Mesenchymal stem cell (in vitro differentiated cells and primary cell): Measurements from ENCODE around the gene SH3PXD2A.

Experiments used
- DNase-seq: peaks from one replicate; pipeline ENCODE4 v3.0.0-alpha.2; 2013
- H2AFZ ChIP-seq: one replicate; pipeline ENCODE4 v1.6.1; 2013; ENCODE audit warnings: low read depth, mild to moderate bottlenecking, control low read depth, inconsistent platforms, low read length, moderate library complexity
- H2AK5ac ChIP-seq: 2 replicates; pipeline ENCODE4 v1.6.1; 2013; ENCODE audit warnings: low read length, moderate library complexity, mild to moderate bottlenecking, inconsistent platforms; ENCODE audit not compliant: severe bottlenecking
- H2BK120ac ChIP-seq: one replicate; pipeline ENCODE4 v1.6.1; 2013; ENCODE audit warnings: low read depth, mild to moderate bottlenecking, inconsistent platforms, low read length, moderate library complexity
- H2BK12ac ChIP-seq, 2 experiments: one replicate each; pipeline ENCODE4 v1.6.1; 2013; ENCODE audit warnings: inconsistent platforms in 2 of 2, low read length in 2 of 2, mild to moderate bottlenecking in 2 of 2, moderate library complexity in 2 of 2, control low read depth in 1 of 2
- H2BK15ac ChIP-seq: one replicate; pipeline ENCODE4 v1.6.1; 2013; ENCODE audit warnings: mild to moderate bottlenecking, low read depth, inconsistent platforms; ENCODE audit not compliant: poor library complexity, severe bottlenecking
- H2BK5ac ChIP-seq: 2 replicates; pipeline ENCODE4 v1.6.1; 2013; ENCODE audit warnings: low read depth, mild to moderate bottlenecking, low read length, control low read depth, inconsistent platforms; ENCODE audit not compliant: poor library complexity, severe bottlenecking
- H3K14ac ChIP-seq, 2 experiments: one replicate each; pipeline ENCODE4 v1.6.1; 2013; ENCODE audit warnings: inconsistent platforms in 2 of 2, low read length in 2 of 2, control low read depth in 1 of 2, mild to moderate bottlenecking in 1 of 2, moderate library complexity in 1 of 2
- H3K18ac ChIP-seq, 2 experiments: one replicate each; pipeline ENCODE4 v1.6.1; 2013; ENCODE audit warnings: inconsistent platforms in 2 of 2, low read length in 2 of 2, control low read depth in 1 of 2, low read depth in 1 of 2, mild to moderate bottlenecking in 1 of 2
- H3K23ac ChIP-seq, 2 experiments: one replicate each; pipeline ENCODE4 v1.6.1; 2013; ENCODE audit warnings: inconsistent platforms in 2 of 2, low read length in 2 of 2, mild to moderate bottlenecking in 2 of 2, moderate library complexity in 2 of 2, control low read depth in 1 of 2
- H3K27ac ChIP-seq: 2 replicates; pipeline ENCODE4 v1.5.1; 2013; ENCODE audit warnings: mild to moderate bottlenecking, moderate library complexity, low read length, control low read depth, inconsistent platforms; ENCODE audit not compliant: poor library complexity, severe bottlenecking
- H3K27me3 ChIP-seq, 2 experiments: 2 replicates each; pipeline versions ENCODE4 v1.6.1 to v1.7.0; 2013; ENCODE audit warnings: low read length in 2 of 2, mild to moderate bottlenecking in 2 of 2, moderate library complexity in 2 of 2, control low read depth in 1 of 2, inconsistent platforms in 1 of 2; ENCODE audit not compliant: control insufficient read depth in 1 of 2, insufficient read depth in 1 of 2
- H3K36me3 ChIP-seq, 2 experiments: 2 replicates each; pipeline versions ENCODE4 v1.6.1 to v1.7.0; 2013; ENCODE audit warnings: low read length in 2 of 2, control low read depth in 1 of 2, inconsistent platforms in 1 of 2, low read depth in 1 of 2, mild to moderate bottlenecking in 1 of 2; ENCODE audit not compliant: insufficient read depth in 2 of 2, control insufficient read depth in 1 of 2
- H3K4ac ChIP-seq, 2 experiments: one replicate each; pipeline ENCODE4 v1.6.1; 2013; ENCODE audit warnings: inconsistent platforms in 2 of 2, low read length in 2 of 2, mild to moderate bottlenecking in 2 of 2, moderate library complexity in 2 of 2, control low read depth in 1 of 2, low read depth in 1 of 2
- H3K4me1 ChIP-seq: 2 replicates; pipeline ENCODE4 v1.6.1; 2013; ENCODE audit warnings: low read depth, low read length, control low read depth; ENCODE audit not compliant: control insufficient read depth, insufficient read depth
- H3K4me2 ChIP-seq: 2 replicates; pipeline ENCODE4 v1.6.1; 2013; ENCODE audit warnings: low read length, mild to moderate bottlenecking, inconsistent platforms; ENCODE audit not compliant: poor library complexity, severe bottlenecking
- H3K4me3 ChIP-seq, 2 experiments: 2 replicates each; pipeline versions ENCODE4 v1.5.1 to v1.7.0; 2013; ENCODE audit warnings: low read length in 2 of 2, mild to moderate bottlenecking in 2 of 2, control low read depth in 1 of 2, low read depth in 1 of 2; ENCODE audit not compliant: insufficient read depth in 1 of 2
- H3K79me1 ChIP-seq: replicated peaks from 2 replicates; pipeline ENCODE4 v1.6.1; 2013; ENCODE audit warnings: mild to moderate bottlenecking, control low read depth, low read length, inconsistent platforms; ENCODE audit not compliant: poor library complexity, severe bottlenecking
- H3K9ac ChIP-seq: 2 replicates; pipeline ENCODE4 v1.7.0; 2013; ENCODE audit warnings: mild to moderate bottlenecking, low read length, moderate library complexity
- H3K9me3 ChIP-seq: 2 replicates; pipeline ENCODE4 v1.7.0; 2013; ENCODE audit warnings: mild to moderate bottlenecking, low read length; ENCODE audit not compliant: control insufficient read depth
- H4K8ac ChIP-seq: one replicate; pipeline ENCODE4 v1.6.1; 2013; ENCODE audit warnings: inconsistent platforms, mild to moderate bottlenecking, low read length, moderate library complexity
- H4K91ac ChIP-seq: one replicate; pipeline ENCODE4 v1.6.1; 2013; ENCODE audit warnings: mild to moderate bottlenecking, low read length, inconsistent platforms
- WGBS: methylation state at CpG from one replicate; pipeline ENCODE4 v1.1.7; 2013; ENCODE audit warnings: mixed read lengths; 5-methylcytosine and 5-hydroxymethylcytosine counted together

Gene SH3PXD2A

DNA sequence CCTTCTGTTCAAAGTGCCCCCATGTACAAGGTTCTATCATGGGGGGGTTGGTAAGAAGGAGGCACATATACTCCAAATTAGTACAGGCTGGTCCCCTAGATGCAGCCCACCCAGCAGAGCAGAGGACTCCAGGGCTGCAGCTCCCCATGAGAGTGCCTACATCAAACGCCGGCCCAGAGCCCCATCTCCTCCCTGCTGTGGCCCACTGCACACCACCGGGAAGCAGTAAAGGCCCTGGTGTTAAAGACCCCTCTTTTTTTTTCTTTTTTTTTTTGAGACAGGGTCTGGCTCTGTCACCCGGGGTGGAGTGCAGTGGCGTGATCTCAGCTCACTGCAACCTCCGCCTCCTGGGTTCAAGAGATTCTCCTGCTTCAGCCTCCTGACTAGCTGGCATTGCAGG lies 47.4 kb downstream of the SH3PXD2A start:
- Histone ChIP-seq H3K14ac (no peak overlapping the region), H3K9ac (no peak overlapping the region), H4K91ac (no peak overlapping the region), H2BK15ac (no peak overlapping the region), H3K4ac (no peak overlapping the region), H3K79me1 (no peaks in the 10 kb centered on the region), H3K36me3 (no peaks in the 10 kb centered on the region), H3K4me3 (no peak overlapping the region), H2BK12ac (no peak overlapping the region), H3K4me2 (no peak overlapping the region), H3K27me3 (peaks cover 0 to 7% of the 10 kb centered on the region in 2 experiments), H3K18ac (no peak overlapping the region), H2BK5ac (no peak overlapping the region), H3K23ac (no peak overlapping the region), H2BK120ac (no peak overlapping the region), H2AK5ac (no peak overlapping the region), H4K8ac (no peak overlapping the region), H2AFZ (no peak overlapping the region), H3K9me3 (no peaks in the 10 kb centered on the region), H3K27ac (no peak overlapping the region), H3K4me1 (peaks cover 10% of the 10 kb centered on the region)
- WGBS, result 90% methylated on average over 6 of the region's 6 CpGs
- DNase-seq, result no peak

DNA sequence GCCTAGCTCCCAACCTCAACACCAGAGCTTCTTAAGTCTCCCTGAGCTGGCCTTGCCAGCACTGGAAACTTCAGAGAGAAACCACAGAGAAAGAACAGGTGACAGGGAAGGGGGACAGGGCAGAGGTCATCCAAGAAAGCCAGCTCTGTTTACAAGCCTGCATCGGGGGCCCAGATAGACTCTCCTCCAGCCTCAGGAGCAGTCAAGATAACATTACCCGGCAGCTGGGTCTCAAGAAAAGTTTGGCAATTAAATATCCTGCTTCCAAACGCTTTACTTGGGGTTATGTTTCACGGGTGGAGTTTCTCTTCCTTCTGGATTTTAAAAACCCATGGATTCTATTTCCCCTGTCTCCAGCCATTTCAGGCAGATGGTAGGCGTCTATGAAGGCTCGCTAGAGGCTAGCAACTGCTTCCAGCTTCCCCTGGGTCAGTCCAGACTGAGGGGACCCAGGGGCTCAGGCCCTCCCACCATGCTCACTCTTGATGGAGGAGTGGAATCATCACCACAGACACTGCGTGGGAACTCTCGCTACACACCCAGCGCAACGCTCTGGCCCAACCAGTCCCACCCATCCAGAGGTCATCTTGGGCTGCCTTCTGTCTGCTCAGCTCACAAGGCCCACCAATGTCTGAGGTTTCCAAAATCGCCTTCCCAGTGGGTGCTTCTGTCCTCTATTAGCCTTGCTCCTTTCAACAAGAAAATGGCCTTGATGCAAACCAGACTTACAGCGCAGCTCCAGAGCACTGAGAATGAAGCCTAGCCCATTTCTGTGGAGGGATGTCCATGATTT lies 48.8 kb downstream of the SH3PXD2A start:
- Histone ChIP-seq H3K27ac (no peak overlapping the region), H3K27me3 (peaks cover 0 to 7% of the 10 kb centered on the region in 2 experiments), H3K4me3 (no peak overlapping the region), H3K9ac (no peak overlapping the region), H3K36me3 (no peaks in the 10 kb centered on the region), H2BK120ac (no peak overlapping the region), H4K8ac (no peak overlapping the region), H3K9me3 (no peaks in the 10 kb centered on the region), H3K79me1 (no peaks in the 10 kb centered on the region), H3K18ac (no peak overlapping the region), H3K23ac (no peak overlapping the region), H2BK15ac (no peak overlapping the region), H2BK12ac (peak overlapping the region in 1 of 2 experiments; percentile 10), H3K4me2 (no peak overlapping the region), H4K91ac (no peak overlapping the region), H2AK5ac (no peak overlapping the region), H2AFZ (no peak overlapping the region), H3K14ac (no peak overlapping the region), H3K4me1 (peaks cover 7% of the 10 kb centered on the region), H2BK5ac (no peak overlapping the region), H3K4ac (no peak overlapping the region)
- DNase-seq, result no peak
- 76% methylated on average over 11 of the region's 12 CpGs for WGBS

DNA sequence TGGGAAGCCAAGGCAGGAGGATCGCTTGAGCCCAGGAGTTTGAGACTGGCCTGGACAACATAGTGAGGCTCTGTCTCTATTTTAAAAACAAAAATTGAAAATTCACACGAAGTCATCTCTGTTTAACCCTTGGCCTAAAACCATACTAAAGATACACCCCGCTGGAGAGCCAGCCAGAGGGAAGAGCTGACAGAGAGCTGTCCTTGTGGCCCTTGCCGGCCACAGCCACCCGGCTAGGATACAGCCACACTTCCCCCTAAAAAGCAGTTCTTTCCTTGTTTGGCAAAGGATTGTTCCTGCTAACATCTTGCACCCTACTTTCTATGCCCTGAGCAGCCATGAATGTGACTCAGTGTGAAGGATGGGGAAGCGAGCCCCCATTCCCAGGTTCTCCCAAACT lies 49.6 kb downstream of the SH3PXD2A start:
- Histone ChIP-seq H3K14ac (no peak overlapping the region), H3K9me3 (no peaks in the 10 kb centered on the region), H2AK5ac (no peak overlapping the region), H4K8ac (no peak overlapping the region), H3K18ac (peak overlapping the region in 1 of 2 experiments; percentile 11), H3K27me3 (peaks cover 0 to 11% of the 10 kb centered on the region in 2 experiments), H3K4ac (no peak overlapping the region), H3K23ac (no peak overlapping the region), H3K4me2 (no peak overlapping the region), H2BK15ac (no peak overlapping the region), H2BK12ac (no peak overlapping the region), H3K36me3 (peaks cover 0 to 1% of the 10 kb centered on the region in 2 experiments), H3K79me1 (no peaks in the 10 kb centered on the region), H3K9ac (no peak overlapping the region), H3K27ac (no peak overlapping the region), H4K91ac (no peak overlapping the region), H2BK120ac (no peak overlapping the region), H3K4me1 (peaks cover 11% of the 10 kb centered on the region), H3K4me3 (no peak overlapping the region), H2BK5ac (no peak overlapping the region), H2AFZ (no peak overlapping the region)
- WGBS, result 92% methylated on average over 6 of the region's 6 CpGs
- no peak for DNase-seq

DNA sequence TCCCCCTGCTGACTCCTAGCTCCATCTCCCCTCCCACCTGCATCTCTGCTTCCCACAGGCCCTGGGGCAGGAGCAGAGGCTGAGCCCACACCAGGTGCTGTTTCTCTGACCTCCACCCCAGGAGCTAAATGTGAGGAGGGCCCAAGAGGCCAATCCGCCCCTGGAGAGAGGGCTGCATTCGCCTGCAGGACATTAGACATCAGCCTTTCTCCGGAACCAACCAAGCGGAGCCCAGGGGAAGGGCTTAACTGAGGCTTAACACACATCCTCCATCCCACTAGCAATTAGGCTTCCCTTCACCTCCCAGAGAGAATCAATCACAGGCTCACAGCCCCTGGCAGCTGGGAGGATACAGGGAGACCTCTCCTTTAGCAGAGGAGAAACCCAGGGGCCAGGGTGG lies 50.5 kb downstream of the SH3PXD2A start:
- H3K18ac ChIP-seq, result no peak overlapping the region
- H2AK5ac ChIP-seq, result no peak overlapping the region
- no peak for DNase-seq
- no peak overlapping the region for H3K27ac ChIP-seq
- no peak overlapping the region for H3K23ac ChIP-seq
- H3K4me1 ChIP-seq, result peaks cover 15% of the 10 kb centered on the region
- H3K9me3 ChIP-seq, result no peaks in the 10 kb centered on the region
- no peak overlapping the region for H2BK15ac ChIP-seq
- no peak overlapping the region for H2BK12ac ChIP-seq
- H3K36me3 ChIP-seq, result peaks cover 0 to 10% of the 10 kb centered on the region in 2 experiments
- H3K27me3 ChIP-seq, result peaks cover 0 to 11% of the 10 kb centered on the region in 2 experiments
- no peak overlapping the region for H3K4me3 ChIP-seq
- H2BK120ac ChIP-seq, result no peak overlapping the region
- H2BK5ac ChIP-seq, result no peak overlapping the region
- H3K14ac ChIP-seq, result no peak overlapping the region
- H3K4me2 ChIP-seq, result no peak overlapping the region
- no peak overlapping the region for H2AFZ ChIP-seq
- 71% methylated on average over 4 of the region's 4 CpGs for WGBS
- H3K9ac ChIP-seq, result no peak overlapping the region
- H4K8ac ChIP-seq, result peak overlapping the region; percentile 12
- H3K4ac ChIP-seq, result no peak overlapping the region
- H4K91ac ChIP-seq, result no peak overlapping the region
- H3K79me1 ChIP-seq, result no peaks in the 10 kb centered on the region
